GM12801 (cell line): Measurements from ENCODE around the gene RPL21.

Experiments used
- CTCF ChIP-seq: IDR thresholded peaks from one replicate; pipeline ENCODE4 v1.5.1; 2011; ENCODE audit warnings: control low read depth; ENCODE audit not compliant: insufficient read length; ENCODE audit errors: extremely low read depth

The RPL21 gene

GRCh38 chr13:27283906-27284493 lies 32.6 kb downstream of the RPL21 start:
- TF ChIP-seq CTCF, result no peak

- TF ChIP-seq CTCF, result no peak
Measured at GRCh38 chr13:27288392-27288791, 37.0 kb downstream of the RPL21 start.

- no peak for TF ChIP-seq CTCF
Measured at GRCh38 chr13:27289011-27289665, 37.8 kb downstream of the RPL21 start.

DNA sequence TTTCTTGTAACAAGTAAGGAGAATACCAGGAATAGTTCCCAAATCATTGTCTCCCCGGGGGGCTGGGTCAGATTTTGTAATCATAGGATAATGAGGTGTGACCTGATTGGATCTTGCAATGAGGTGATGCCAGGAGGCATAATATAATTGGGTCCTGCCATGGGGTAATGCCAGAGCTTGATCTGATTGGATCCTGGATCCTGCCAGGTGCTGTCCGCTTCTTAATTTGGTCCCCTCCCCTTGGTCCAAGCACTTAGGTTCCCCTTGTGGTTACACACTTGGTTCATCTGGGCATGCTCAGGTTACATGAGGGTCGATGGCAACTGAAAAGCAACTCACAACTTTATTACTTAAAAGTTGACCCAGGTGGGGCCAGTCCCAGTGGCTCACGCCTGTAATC lies 39.4 kb downstream of the RPL21 start:
- TF ChIP-seq CTCF, result no peak

GRCh38 chr13:27293076-27293691 lies 41.8 kb downstream of the RPL21 start:
- TF ChIP-seq CTCF, result no peak

DNA sequence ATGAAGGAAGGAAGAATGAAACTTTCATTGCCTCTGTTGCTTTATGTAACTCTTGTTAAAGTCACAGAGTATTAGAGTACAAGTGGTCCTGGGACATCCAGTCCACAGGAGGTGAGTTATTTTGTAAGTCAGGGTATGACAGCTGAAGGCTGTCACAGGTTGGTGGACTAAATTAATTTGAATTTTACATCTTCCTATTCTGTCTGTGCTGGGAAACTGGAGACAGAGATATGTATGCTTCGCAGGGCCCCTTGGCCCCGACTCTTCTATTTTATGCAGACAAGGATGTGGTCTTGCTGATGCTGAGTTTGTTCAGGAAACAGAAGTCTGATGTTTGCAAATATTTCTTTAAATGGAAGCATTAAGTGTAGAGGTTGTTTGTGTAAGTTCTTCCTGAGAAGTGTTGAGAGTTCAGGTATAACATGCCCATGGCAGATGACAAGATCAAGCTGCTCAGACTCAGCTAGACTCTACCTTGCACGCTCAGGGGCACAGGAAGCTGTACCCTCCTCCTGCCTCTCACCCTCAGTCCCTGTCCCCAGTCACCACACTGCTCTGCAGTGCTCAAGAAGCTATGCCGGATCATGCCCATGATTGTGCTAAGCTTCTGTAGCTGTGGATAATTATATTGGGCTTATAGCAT lies 42.6 kb downstream of the RPL21 start:
- TF ChIP-seq CTCF, result no peak

DNA sequence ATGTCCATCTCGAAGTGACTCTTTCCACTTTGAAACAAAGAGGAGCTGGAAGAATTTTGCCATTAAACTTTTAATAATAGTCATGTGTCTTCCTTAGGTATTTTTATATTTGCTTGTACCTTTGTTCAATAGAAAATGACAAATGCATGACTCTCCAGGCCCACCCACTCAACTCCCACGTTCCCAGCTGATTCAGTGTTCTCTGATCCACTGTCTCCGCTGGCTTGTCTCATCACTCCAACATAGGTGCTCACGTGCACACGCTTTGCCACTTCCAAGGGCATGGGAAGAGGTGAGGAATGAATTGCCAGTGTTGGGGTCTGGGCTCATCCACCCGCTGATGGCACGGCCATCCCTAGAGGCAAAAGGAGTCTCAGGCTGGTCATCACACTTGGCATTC lies 43.7 kb downstream of the RPL21 start:
- no peak for TF ChIP-seq CTCF
